AG09319 (cell line): Measurements from ENCODE around the gene DNAH12.

ENCODE experiments used
- DNase-seq: peaks from one replicate; pipeline ENCODE4 v3.0.0-alpha.2; 2010; ENCODE audit warnings: low read depth; ENCODE audit errors: extremely low read depth
- TF ChIP-seq, protein P1 (sequence below): IDR thresholded peaks from 2 replicates; pipeline ENCODE4 v1.5.1; 2011; ENCODE audit warnings: low read depth, mild to moderate bottlenecking, inconsistent platforms, low read length, moderate library complexity

Gene DNAH12

DNA sequence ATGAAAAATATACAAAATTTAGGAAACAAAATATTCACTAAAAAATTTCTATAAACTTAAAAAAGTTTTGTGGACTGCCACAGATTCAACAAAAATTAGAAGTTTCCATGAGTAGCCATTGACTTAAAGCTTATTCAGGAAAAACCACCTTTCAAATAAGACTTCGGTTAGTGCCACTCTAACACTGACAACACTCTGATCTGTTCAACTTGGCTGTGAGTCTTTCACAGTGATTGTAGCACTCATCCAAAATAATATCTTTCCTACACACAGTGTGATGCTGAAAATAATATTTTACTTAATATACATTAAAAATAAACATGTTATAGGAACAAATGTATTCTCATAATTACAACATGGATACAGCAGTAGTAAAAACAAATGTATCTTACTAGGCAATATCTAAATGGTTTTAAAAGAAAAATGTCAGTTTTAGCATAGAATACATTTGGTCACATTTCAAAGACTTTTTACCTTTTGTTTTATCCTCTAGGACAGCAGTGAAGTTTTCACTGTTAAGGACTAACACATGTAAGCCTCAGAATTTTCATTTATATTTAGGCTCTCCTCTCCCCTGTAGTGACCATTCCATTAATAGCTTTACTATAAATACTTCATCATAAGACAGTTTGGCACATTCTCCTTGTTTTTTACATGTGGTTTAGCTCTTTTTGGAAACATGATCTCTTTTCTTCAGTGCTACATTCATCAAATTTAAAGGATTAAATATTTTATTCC is 251.8 kb downstream of the DNAH12 start, which contains the start of gene ASB14:
ASB14 (minus strand) TSS at position 527 of the 738 bp plus-strand sequence. CDS start 652 bp downstream, outside the sequence.
- no peak for DNase-seq
- TF ChIP-seq, protein P1, sequence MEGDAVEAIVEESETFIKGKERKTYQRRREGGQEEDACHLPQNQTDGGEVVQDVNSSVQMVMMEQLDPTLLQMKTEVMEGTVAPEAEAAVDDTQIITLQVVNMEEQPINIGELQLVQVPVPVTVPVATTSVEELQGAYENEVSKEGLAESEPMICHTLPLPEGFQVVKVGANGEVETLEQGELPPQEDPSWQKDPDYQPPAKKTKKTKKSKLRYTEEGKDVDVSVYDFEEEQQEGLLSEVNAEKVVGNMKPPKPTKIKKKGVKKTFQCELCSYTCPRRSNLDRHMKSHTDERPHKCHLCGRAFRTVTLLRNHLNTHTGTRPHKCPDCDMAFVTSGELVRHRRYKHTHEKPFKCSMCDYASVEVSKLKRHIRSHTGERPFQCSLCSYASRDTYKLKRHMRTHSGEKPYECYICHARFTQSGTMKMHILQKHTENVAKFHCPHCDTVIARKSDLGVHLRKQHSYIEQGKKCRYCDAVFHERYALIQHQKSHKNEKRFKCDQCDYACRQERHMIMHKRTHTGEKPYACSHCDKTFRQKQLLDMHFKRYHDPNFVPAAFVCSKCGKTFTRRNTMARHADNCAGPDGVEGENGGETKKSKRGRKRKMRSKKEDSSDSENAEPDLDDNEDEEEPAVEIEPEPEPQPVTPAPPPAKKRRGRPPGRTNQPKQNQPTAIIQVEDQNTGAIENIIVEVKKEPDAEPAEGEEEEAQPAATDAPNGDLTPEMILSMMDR, result no peak

DNA sequence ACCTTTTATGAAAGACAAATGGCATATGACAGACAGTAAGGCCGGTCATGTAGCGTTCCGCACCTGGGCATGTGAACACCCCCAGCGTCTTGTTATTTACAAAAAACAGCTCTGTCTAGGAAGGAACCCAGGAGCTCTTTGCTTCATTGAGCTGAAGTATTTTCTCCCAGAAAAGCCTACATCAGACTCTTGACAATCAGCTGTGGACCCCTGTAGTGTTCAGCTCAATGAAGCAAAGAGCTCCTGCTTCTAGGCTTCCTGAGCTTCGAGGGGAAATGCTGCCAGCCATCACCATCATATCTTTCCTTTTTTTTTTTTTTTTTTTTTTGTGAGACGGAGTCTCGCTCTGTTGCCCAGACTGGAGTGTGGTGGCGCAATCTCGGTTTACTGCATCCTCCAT is 255.7 kb downstream of the DNAH12 start:
- TF ChIP-seq, protein P1, result no peak
- no peak for DNase-seq

DNA sequence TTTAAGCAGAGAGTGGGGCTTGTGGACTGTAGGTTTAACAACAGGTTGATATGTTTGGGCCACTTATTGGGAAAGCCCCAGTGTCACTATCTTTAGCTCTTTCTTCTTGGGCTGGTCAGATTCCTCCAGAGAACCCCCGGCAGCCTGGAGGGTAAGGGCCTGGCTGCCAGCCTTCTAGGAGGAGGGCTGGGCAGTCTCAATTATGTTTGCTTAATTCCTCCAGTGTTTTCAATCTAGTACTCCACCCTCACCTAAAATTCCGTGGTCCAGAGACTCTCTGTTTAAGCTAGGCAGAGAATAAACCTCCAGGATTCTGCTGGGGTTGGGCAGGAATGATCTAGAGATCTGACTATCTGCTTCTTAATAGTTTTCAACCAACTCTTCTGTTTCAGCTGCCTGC is 256.9 kb downstream of the DNAH12 start:
- TF ChIP-seq, protein P1, result no peak
- DNase-seq, result no peak

DNA sequence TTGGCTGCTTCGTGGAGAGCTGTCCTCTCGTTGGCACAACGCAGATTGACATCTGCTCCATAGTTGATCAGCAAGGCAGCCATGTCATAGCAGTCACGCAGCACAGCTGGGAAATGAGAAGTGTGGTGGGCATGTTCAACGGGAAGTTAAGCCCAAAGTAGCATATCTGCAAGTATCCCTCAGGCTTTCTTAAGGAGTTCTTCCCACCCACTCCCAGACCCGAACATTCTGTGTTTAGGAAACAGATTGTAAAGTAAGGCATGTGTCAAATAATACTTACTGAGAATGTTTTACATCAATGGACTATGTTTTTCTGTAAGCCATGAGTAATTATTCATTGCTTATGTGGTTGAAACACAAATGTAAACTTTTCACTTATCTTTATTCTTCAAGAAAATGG is 260.8 kb downstream of the DNAH12 start:
- TF ChIP-seq, protein P1, result no peak
- DNase-seq, result no peak

DNA sequence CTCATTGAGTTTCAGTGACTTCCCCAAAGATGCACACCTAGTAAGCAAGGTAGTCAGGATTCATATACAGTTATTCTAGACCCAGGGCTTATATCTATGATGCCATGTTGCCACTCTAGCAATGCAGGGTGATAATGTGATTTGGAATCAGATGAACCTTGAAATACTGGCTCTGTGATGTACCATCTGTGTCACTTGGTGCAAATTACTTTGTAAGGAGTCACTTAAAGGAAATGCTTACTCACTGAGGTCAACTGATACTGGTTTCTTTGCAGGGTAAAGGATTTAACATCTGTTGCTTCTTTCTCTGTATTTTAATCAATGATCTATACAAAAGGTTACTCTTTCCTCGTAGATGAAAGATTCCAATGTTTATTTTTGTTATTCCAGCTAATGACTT is 262.4 kb downstream of the DNAH12 start:
- no peak for DNase-seq
- TF ChIP-seq, protein P1, result no peak

DNA sequence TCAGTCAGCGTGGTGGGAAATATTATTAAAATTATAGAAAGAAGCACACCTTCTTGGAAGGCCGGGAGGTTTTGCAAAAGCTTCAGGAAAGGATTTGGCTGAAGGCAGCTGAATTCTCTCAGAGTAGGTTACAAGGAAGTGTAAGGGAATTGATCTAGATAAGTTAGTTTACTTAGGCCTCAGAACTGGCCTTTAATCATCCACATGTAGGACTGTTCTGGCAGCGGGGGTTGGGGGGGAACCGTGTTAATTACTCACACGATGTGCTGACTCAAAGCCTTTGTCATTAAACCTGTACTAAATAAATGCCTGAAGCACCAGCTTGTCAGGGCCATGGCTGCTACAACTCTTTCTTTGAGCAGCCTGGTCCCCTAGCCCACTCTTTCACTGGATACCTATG is 264.5 kb downstream of the DNAH12 start:
- TF ChIP-seq, protein P1, result no peak
- no peak for DNase-seq

DNA sequence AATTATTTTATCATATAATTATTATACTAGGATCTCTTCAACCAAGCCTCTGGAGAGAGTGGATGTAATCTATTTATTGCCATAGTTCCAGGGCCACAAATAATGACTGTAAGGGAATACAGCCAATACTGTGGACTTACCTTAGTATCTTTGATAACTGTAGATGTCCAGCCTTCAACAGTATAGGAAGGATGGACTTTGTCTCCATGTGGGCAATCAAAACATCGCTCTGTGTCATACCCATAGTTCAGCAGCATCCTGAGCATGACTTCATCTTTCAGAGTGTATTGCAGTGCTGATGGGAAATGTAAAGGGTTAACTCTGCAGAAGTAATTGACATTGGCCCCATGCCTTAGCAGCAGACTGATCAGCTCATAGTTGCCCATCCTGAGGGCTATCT is 265.9 kb downstream of the DNAH12 start:
- TF ChIP-seq, protein P1, result no peak
- DNase-seq, result no peak
